T-helper 2 cell treated with Interferon-gamma antibody and Interleukin-4, amounts not matched to agents 5 μg/mL and 100 μg/mL, for 36 hours (primary cell): ENCODE measurements around the gene ANKS1B.
"Not testable (repeated sequence)": the region's sequence is repeated elsewhere in the genome, so short reads cannot be mapped to it uniquely, and the experiment has no call there.

Source experiments
- DNase-seq: peaks from one replicate; pipeline ENCODE4 v3.0.0; 2021; ENCODE audit warnings: low spot score
- H3K27ac Mint-ChIP-seq: one replicate; pipeline ENCODE4 v1.8.0; 2021; ENCODE audit warnings: mild to moderate bottlenecking, mixed read lengths
- H3K27me3 Mint-ChIP-seq: one replicate; pipeline ENCODE4 v1.8.0; 2021; ENCODE audit warnings: low read depth, mixed read lengths
- H3K36me3 Mint-ChIP-seq: one replicate; pipeline ENCODE4 v1.8.0; 2021; ENCODE audit warnings: low read depth, mixed read lengths
- H3K4me1 Mint-ChIP-seq: one replicate; pipeline ENCODE4 v1.8.0; 2021; ENCODE audit warnings: low read depth, mixed read lengths
- H3K4me3 Mint-ChIP-seq: one replicate; pipeline ENCODE4 v1.8.0; 2022; ENCODE audit warnings: mild to moderate bottlenecking, moderate library complexity, mixed read lengths
- H3K9me3 Mint-ChIP-seq: one replicate; pipeline ENCODE4 v1.8.0; 2021; ENCODE audit warnings: mixed read lengths

Gene ANKS1B

GRCh38 chr12:99745121-99745520 lies 239.6 kb downstream of the ANKS1B start:
- Mint-ChIP-seq H3K4me3 (no peak overlapping the region), H3K27ac (no peak overlapping the region), H3K9me3 (no peaks in the 10 kb centered on the region), H3K27me3 (no peaks in the 10 kb centered on the region), H3K4me1 (no peaks in the 10 kb centered on the region), H3K36me3 (no peaks in the 10 kb centered on the region)
- no peak for DNase-seq

- no peaks in the 10 kb centered on the region for H3K27me3 Mint-ChIP-seq
- no peak overlapping the region for H3K4me3 Mint-ChIP-seq
- H3K4me1 Mint-ChIP-seq = no peaks in the 10 kb centered on the region
Measured at GRCh38 chr12:99736760-99737269, 247.9 kb downstream of the ANKS1B start.

GRCh38 chr12:99732131-99732530 lies 252.6 kb downstream of the ANKS1B start:
- Mint-ChIP-seq H3K4me3 (no peak overlapping the region), H3K9me3 (peaks cover 12% of the 10 kb centered on the region), H3K27ac (no peak overlapping the region), H3K36me3 (no peaks in the 10 kb centered on the region), H3K4me1 (no peaks in the 10 kb centered on the region), H3K27me3 (no peaks in the 10 kb centered on the region)
- DNase-seq = no peak

More at GRCh38 chr12:99736760-99737269, 247.9 kb downstream of the ANKS1B start:
- H3K9me3 Mint-ChIP-seq = peaks cover 3% of the 10 kb centered on the region
- no peak for DNase-seq
- no peaks in the 10 kb centered on the region for H3K36me3 Mint-ChIP-seq
- no peak overlapping the region for H3K27ac Mint-ChIP-seq

- H3K27ac Mint-ChIP-seq = no peak overlapping the region
- H3K27me3 Mint-ChIP-seq = no peaks in the 10 kb centered on the region
- no peak for DNase-seq
- no peak overlapping the region for H3K4me3 Mint-ChIP-seq
- H3K4me1 Mint-ChIP-seq = no peaks in the 10 kb centered on the region
- H3K9me3 Mint-ChIP-seq = peaks cover 3% of the 10 kb centered on the region
- H3K36me3 Mint-ChIP-seq = no peaks in the 10 kb centered on the region
Measured at GRCh38 chr12:99722690-99723486, 261.8 kb downstream of the ANKS1B start.

GRCh38 chr12:99721715-99722275 lies 262.9 kb downstream of the ANKS1B start:
- Mint-ChIP-seq H3K27me3 (no peaks in the 10 kb centered on the region), H3K27ac (no peak overlapping the region), H3K9me3 (peaks cover 6% of the 10 kb centered on the region), H3K4me1 (no peaks in the 10 kb centered on the region), H3K4me3 (no peak overlapping the region), H3K36me3 (no peaks in the 10 kb centered on the region)
- no peak for DNase-seq

DNA sequence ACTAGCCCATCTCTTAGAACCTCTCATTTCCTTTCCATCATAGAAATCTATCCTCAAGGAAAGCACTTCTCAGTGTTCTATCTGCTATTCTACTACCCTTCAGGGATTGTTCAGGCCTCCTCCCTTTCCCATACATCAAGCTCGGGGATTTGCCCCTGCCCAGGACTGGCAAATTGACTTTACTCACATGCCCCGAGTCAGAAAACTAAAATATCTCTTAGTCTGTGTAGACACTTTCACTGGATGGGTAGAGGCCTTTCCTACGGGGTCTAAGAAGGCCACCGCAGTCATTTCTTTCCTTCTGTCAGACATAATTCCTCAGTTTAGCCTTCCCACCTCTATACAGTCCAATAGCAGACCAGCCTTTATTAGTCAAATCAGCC lies 264.7 kb downstream of the ANKS1B start:
- H3K4me3 Mint-ChIP-seq, DNase-seq, H3K27ac Mint-ChIP-seq, H3K27me3 Mint-ChIP-seq, H3K36me3 Mint-ChIP-seq, H3K4me1 Mint-ChIP-seq, H3K9me3 Mint-ChIP-seq: not testable (repeated sequence)

- H3K27me3 Mint-ChIP-seq, H3K4me1 Mint-ChIP-seq, H3K9me3 Mint-ChIP-seq, H3K27ac Mint-ChIP-seq, H3K36me3 Mint-ChIP-seq, H3K4me3 Mint-ChIP-seq, DNase-seq: not testable (repeated sequence)
Measured at GRCh38 chr12:99719411-99720082, 265.2 kb downstream of the ANKS1B start.

GRCh38 chr12:99715841-99716510 lies 268.8 kb downstream of the ANKS1B start:
- not testable (repeated sequence) for H3K27ac Mint-ChIP-seq, H3K4me3 Mint-ChIP-seq, H3K4me1 Mint-ChIP-seq, DNase-seq, H3K36me3 Mint-ChIP-seq, H3K27me3 Mint-ChIP-seq, H3K9me3 Mint-ChIP-seq

DNA sequence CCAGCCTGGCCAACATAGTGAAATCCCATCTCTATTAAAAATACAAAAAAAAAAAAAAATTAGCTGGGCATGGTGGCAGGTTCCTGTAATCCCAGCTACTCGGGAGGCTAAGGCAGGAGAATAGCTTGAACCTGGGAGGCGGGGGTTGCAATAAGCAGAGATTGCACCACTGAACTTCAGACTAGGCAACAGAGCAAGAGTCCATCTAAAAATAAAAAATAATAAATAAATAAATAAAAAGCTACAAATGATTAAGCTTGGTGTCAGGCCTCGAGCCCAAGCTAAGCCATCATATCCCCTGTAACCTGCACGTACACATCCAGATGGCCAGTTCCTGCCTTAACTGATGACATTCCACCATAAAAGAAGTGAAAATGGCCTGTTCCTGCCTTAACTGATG lies 269.8 kb downstream of the ANKS1B start:
- H3K36me3 Mint-ChIP-seq, H3K27me3 Mint-ChIP-seq, H3K4me3 Mint-ChIP-seq, H3K4me1 Mint-ChIP-seq, H3K9me3 Mint-ChIP-seq, DNase-seq, H3K27ac Mint-ChIP-seq: not testable (repeated sequence)

DNA sequence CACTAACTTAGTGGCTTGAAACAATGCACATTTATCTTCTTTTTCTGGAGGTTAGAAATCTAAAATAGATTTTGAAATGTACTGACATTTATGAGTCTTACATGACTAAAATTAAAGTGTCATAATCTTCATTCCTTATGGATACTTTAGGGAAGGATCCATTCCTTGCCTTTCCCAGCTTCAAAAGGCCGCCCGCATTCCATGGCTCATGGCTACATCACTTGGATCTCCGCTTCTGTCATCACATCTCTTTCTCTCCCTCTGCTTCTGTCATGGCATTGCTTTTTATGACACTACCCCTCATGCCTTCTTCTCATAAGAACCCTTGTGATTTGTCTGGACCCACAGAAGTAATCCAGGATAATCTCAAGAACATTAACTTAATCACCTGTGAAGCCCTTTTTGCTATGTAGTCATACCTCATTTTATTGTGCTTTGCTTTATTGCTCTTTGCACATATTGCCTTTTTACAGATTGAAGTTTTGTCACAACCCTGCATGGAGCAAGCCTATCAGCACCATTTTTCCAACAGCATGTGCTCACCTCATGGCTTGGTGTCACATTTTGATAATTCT lies 270.7 kb downstream of the ANKS1B start:
- Mint-ChIP-seq H3K36me3 (no peaks in the 10 kb centered on the region), H3K4me1 (no peaks in the 10 kb centered on the region), H3K4me3 (no peak overlapping the region), H3K27ac (no peak overlapping the region), H3K27me3 (no peaks in the 10 kb centered on the region), H3K9me3 (peaks cover 4% of the 10 kb centered on the region)
- DNase-seq = no peak

DNA sequence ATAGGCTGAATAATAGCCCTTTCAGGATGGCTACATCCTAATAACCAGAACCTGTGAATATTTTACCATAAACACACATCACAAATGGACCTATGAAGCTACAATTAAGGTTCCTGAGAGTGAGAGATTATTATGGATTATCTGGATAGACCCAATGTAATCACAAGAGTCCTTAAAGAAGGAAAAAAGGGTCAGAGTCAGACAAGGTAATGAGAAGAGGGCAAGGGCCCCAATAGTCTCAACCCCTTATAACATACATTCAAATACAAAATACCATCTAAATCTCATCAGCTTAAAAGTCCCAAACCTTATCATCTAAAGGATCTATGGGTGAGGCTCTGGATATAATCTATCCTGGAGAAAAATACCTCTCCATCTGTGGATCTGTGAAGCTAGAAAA lies 272.5 kb downstream of the ANKS1B start:
- no peaks in the 10 kb centered on the region for H3K27me3 Mint-ChIP-seq
- no peaks in the 10 kb centered on the region for H3K4me1 Mint-ChIP-seq
- no peaks in the 10 kb centered on the region for H3K36me3 Mint-ChIP-seq
- H3K4me3 Mint-ChIP-seq = no peak overlapping the region
- H3K27ac Mint-ChIP-seq = no peak overlapping the region
- H3K9me3 Mint-ChIP-seq = peaks cover 4% of the 10 kb centered on the region
- DNase-seq = no peak

GRCh38 chr12:99711246-99711645 lies 273.5 kb downstream of the ANKS1B start:
- no peak for DNase-seq
- Mint-ChIP-seq H3K27me3 (no peaks in the 10 kb centered on the region), H3K4me1 (no peaks in the 10 kb centered on the region), H3K4me3 (no peak overlapping the region), H3K9me3 (no peaks in the 10 kb centered on the region), H3K27ac (no peak overlapping the region), H3K36me3 (no peaks in the 10 kb centered on the region)

DNA sequence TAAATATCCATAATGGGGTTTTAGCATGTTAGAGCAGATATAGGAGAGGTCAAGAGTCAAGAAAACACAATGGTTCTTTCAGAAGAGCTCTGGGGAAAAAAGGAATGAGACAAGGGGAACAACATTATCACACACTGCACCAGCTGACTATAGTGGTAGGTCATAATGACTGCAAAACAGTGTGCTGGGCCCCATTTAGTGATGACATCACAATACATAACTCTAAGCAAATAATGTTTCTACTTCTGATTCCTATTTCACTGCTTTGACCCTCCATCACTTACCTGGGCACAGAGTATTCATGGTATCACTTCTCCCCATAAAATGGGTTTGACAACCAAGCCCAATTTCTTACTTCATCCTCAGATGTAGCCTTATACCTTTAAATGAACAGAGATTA lies 275.1 kb downstream of the ANKS1B start:
- H3K9me3 Mint-ChIP-seq = no peaks in the 10 kb centered on the region
- no peak for DNase-seq
- no peaks in the 10 kb centered on the region for H3K27me3 Mint-ChIP-seq
- H3K4me1 Mint-ChIP-seq = no peaks in the 10 kb centered on the region
- no peak overlapping the region for H3K4me3 Mint-ChIP-seq
- no peak overlapping the region for H3K27ac Mint-ChIP-seq
- H3K36me3 Mint-ChIP-seq = no peaks in the 10 kb centered on the region

DNA sequence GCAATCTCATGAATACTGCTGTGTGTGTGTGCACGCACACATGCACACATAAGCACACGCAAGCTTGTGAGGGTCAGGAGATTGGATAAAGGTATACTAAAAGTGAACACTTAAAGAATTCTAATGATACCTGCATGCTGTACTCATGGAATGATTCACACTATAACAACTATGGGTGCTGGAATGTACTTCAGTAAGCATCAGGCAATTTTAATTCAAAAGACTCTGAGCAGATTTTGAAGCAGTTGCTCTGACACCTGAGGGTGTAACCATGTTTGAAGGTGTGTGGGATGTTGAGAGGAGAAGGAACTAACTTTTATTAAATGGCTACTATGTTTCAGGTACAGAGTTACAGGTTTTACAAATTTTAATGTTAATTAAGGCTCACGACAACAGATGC lies 275.6 kb downstream of the ANKS1B start:
- Mint-ChIP-seq H3K4me1 (no peaks in the 10 kb centered on the region), H3K27ac (no peak overlapping the region), H3K27me3 (no peaks in the 10 kb centered on the region), H3K9me3 (no peaks in the 10 kb centered on the region), H3K4me3 (no peak overlapping the region), H3K36me3 (no peaks in the 10 kb centered on the region)
- no peak for DNase-seq
